Measurements from ENCODE around the gene UNC80.

GRCh38 chr2:209956271-209956670 lies 184.6 kb downstream of the UNC80 start:
- no peak for TF ChIP-seq POLR2A (IDR thresholded peaks at IDR 0.05)
- no peak for TF ChIP-seq EP300 (IDR thresholded peaks at IDR 0.05)

Data from gastroesophageal sphincter (tissue), 2 donors.